ENCODE data around the gene AUP1. TPM values are rescaled to one million over a fixed set of nuclear protein-coding genes. Genes with fewer than 3 reads are reported as not detected.

The AUP1 gene
- total RNA-seq, 5 donors from 2014 or later (not counting 1 experiment from before 2014, with no cell fraction given): 144 to 167 (median 149) TPM

GRCh38 chr2:74554820-74555531 is 25.5 kb upstream of the AUP1 start:
- WGBS (ENCODE audit: insufficient coverage): 1% methylated on average over 40 of the region's 58 CpGs
- no peaks in the 10 kb centered on the region for H3K9me3 ChIP-seq

DNA sequence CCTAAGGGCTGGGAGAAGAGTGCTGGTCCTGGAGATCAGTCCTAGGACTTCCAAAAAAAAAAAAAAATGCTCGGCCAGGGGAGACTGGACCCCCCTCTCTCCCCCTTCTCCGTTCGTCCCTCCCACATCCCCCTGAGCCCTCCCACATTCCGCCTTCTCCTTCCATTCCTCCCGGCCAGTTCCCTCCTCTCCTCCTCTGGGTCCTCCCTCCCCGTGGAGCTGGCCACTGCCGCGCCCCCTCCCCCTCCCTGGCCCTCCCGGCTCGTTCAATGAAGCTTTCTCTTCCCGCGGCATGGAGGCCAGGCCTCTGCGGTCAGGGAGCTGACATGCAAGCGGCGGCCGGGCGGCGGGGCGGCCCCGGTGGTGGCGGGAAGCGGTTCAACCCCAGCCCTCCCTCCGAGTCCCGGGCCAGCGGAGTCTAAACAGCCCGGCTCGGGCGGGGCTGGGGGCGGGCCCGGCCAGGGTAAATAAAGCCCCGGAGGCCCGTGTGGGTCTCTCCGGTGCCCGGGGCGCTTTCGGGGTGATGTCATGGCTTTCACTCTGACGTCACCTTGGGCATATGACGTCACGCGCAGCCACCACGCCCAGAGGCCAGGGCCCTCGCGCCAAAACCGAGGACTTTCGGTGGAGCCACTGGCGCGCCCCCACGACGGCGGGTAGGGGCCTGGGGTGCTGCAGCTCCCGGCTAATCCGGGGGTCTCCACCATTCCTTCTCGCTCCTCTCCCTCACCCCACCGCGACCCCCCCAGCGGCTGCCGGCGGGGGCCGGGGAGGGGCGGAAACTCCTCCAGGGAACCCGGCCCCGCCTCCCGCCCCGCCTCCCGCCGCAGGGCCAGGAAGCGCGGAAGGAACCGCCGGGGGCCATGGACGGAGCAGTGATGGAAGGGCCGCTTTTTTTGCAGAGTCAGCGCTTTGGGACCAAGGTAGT is 24.6 kb upstream of the AUP1 start, which contains the start of the genes DOK1 and LOXL3:
TSS of gene DOK1 (plus strand) at position 829 of the 928 bp plus-strand sequence. CDS start at position 864, 35 bp downstream.
TSS of gene LOXL3 (minus strand) at position 51 of the 928 bp plus-strand sequence. CDS start 1,308 bp downstream, outside the sequence.
- Histone ChIP-seq H3K36me3 (ENCODE audit: control insufficient read depth in 2 of 2, extremely low read depth in 1 of 2, insufficient read depth in 1 of 2, low read length in 1 of 2) (no peaks in the 10 kb centered on the region), H3K27me3 (replicated peaks in 1 of 2; ENCODE audit: control insufficient read depth in 2 of 2, extremely low read depth in 1 of 2, insufficient read depth in 2 of 2, low read length in 1 of 2) (peaks cover 0 to 30% of the 10 kb centered on the region in 2 experiments), H3K4me3 (ENCODE audit: control insufficient read depth in 1 of 2, extremely low read depth in 1 of 2, low read length in 1 of 2) (peak within 1 kb of the TSS; percentile 96 to 97), H3K9me3 (no peaks in the 10 kb centered on the region), H3K27ac (ENCODE audit: low read length) (peak within 1 kb of the TSS; percentile 75), H3K4me1 (ENCODE audit: control insufficient read depth in 1 of 2, extremely low read depth in 1 of 2, insufficient read depth in 2 of 2, low read length in 2 of 2) (peaks cover 0 to 32% of the 10 kb centered on the region in 2 experiments)
- Mint-ChIP-seq H3K36me3 (peaks cover 7% of the 10 kb centered on the region), H3K4me3 (peak within 1 kb of the TSS; percentile 86 to 94 (median 91)), H3K27ac (peak within 1 kb of the TSS; percentile 75 to 85), H3K27me3 (peaks cover 19 to 27% of the 10 kb centered on the region in 2 donors), H3K4me1 (peaks cover 8 to 21% (median 19%) of the 10 kb centered on the region in 3 donors), H3K9me3 (no peaks in the 10 kb centered on the region)
- WGBS (ENCODE audit: insufficient coverage): 1% methylated on average over 61 of the region's 73 CpGs
- POLR2A ChIA-PET: interaction anchor here in 1 of 2 donors (0.6 kb wide), 1 partner anchor 96 kb away, joined by 4 read pairs; the partner anchor contains the start of gene WBP1
- DNase-seq (peak; percentile 49 to 85 (median 73)), ATAC-seq (replicated peaks in 1 of 4) (peak; percentile 81 to 87 (median 85))
- CTCF ChIA-PET: interaction anchor here in 1 of 2 donors (0.7 kb wide), 1 partner anchor 404 kb away, joined by 3 read pairs; no protein-coding TSS in a partner anchor

More at GRCh38 chr2:74554820-74555531, 25.5 kb upstream of the AUP1 start:
- CTCF ChIA-PET: interaction anchor here in 1 of 2 donors (0.6 kb wide), 2 partner anchors 271 to 302 kb away, joined by 3 to 4 read pairs; no protein-coding TSS in a partner anchor
- Histone ChIP-seq H3K36me3 (ENCODE audit: control insufficient read depth in 2 of 2, extremely low read depth in 1 of 2, insufficient read depth in 1 of 2, low read length in 1 of 2) (no peaks in the 10 kb centered on the region), H3K27ac (ENCODE audit: low read length) (peak overlapping the region; percentile 75), H3K27me3 (replicated peaks in 1 of 2; ENCODE audit: control insufficient read depth in 2 of 2, extremely low read depth in 1 of 2, insufficient read depth in 2 of 2, low read length in 1 of 2) (peaks cover 0 to 23% of the 10 kb centered on the region in 2 experiments), H3K4me1 (ENCODE audit: control insufficient read depth in 1 of 2, extremely low read depth in 1 of 2, insufficient read depth in 2 of 2, low read length in 2 of 2) (peaks cover 0 to 27% of the 10 kb centered on the region in 2 experiments), H3K4me3 (ENCODE audit: control insufficient read depth in 1 of 2, extremely low read depth in 1 of 2, low read length in 1 of 2) (peak overlapping the region; percentile 96 to 97)
- POLR2A ChIA-PET: no interaction called here
- H3K27me3 Mint-ChIP-seq: peaks cover 12 to 20% of the 10 kb centered on the region in 2 donors
- H3K4me1 Mint-ChIP-seq: peaks cover 3 to 16% (median 14%) of the 10 kb centered on the region in 3 donors
- ATAC-seq (replicated peaks in 1 of 4) (peak; percentile 49 to 65 (median 58)), DNase-seq (peak in 16 of 35 experiments; percentile 20 to 57 (median 39))
- H3K4me3 Mint-ChIP-seq: peak overlapping the region; percentile 86 to 94 (median 91)
- no peaks in the 10 kb centered on the region for H3K9me3 Mint-ChIP-seq
- H3K36me3 Mint-ChIP-seq: peaks cover 7% of the 10 kb centered on the region
- H3K27ac Mint-ChIP-seq: peak overlapping the region; percentile 75 to 85

GRCh38 chr2:74552914-74553811 is 23.7 kb upstream of the AUP1 start:
- Mint-ChIP-seq H3K9me3 (no peaks in the 10 kb centered on the region), H3K4me1 (peaks cover 12 to 25% (median 23%) of the 10 kb centered on the region in 3 donors), H3K36me3 (peaks cover 7% of the 10 kb centered on the region), H3K27me3 (peaks cover 24 to 32% of the 10 kb centered on the region in 2 donors), H3K4me3 (peak overlapping the region; percentile 74 to 86 (median 80)), H3K27ac (peak overlapping the region; percentile 48 to 57)
- Histone ChIP-seq H3K27me3 (replicated peaks in 1 of 2; ENCODE audit: control insufficient read depth in 2 of 2, extremely low read depth in 1 of 2, insufficient read depth in 2 of 2, low read length in 1 of 2) (peaks cover 0 to 38% of the 10 kb centered on the region in 2 experiments), H3K9me3 (no peaks in the 10 kb centered on the region), H3K4me3 (ENCODE audit: control insufficient read depth in 1 of 2, extremely low read depth in 1 of 2, low read length in 1 of 2) (peak overlapping the region in 1 of 2 donors; percentile 97), H3K27ac (ENCODE audit: low read length) (no peak overlapping the region), H3K4me1 (ENCODE audit: control insufficient read depth in 1 of 2, extremely low read depth in 1 of 2, insufficient read depth in 2 of 2, low read length in 2 of 2) (peaks cover 2 to 39% of the 10 kb centered on the region in 2 experiments), H3K36me3 (ENCODE audit: control insufficient read depth in 2 of 2, extremely low read depth in 1 of 2, insufficient read depth in 1 of 2, low read length in 1 of 2) (no peaks in the 10 kb centered on the region)
- POLR2A ChIA-PET: no interaction called here
- CTCF ChIA-PET: no interaction called here
- no peak for ATAC-seq (replicated peaks in 1 of 4)
- DNase-seq: peak in 1 of 35 experiments; percentile 19
- WGBS (ENCODE audit: insufficient coverage): 90% methylated on average over 23 of the region's 27 CpGs

GRCh38 chr2:74551942-74552913 is 22.7 kb upstream of the AUP1 start:
- Histone ChIP-seq H3K36me3 (ENCODE audit: control insufficient read depth in 2 of 2, extremely low read depth in 1 of 2, insufficient read depth in 1 of 2, low read length in 1 of 2) (no peaks in the 10 kb centered on the region), H3K9me3 (no peaks in the 10 kb centered on the region), H3K4me1 (ENCODE audit: control insufficient read depth in 1 of 2, extremely low read depth in 1 of 2, insufficient read depth in 2 of 2, low read length in 2 of 2) (peaks cover 2 to 39% of the 10 kb centered on the region in 2 experiments), H3K4me3 (ENCODE audit: control insufficient read depth in 1 of 2, extremely low read depth in 1 of 2, low read length in 1 of 2) (no peak overlapping the region), H3K27ac (ENCODE audit: low read length) (no peak overlapping the region), H3K27me3 (replicated peaks in 1 of 2; ENCODE audit: control insufficient read depth in 2 of 2, extremely low read depth in 1 of 2, insufficient read depth in 2 of 2, low read length in 1 of 2) (peaks cover 0 to 39% of the 10 kb centered on the region in 2 experiments)
- peaks cover 30 to 40% of the 10 kb centered on the region in 2 donors for H3K27me3 Mint-ChIP-seq
- ATAC-seq (replicated peaks in 1 of 4): no peak
- H3K9me3 Mint-ChIP-seq: no peaks in the 10 kb centered on the region
- WGBS (ENCODE audit: insufficient coverage): 76% methylated on average over 21 of the region's 21 CpGs
- H3K36me3 Mint-ChIP-seq: peaks cover 4% of the 10 kb centered on the region
- H3K27ac Mint-ChIP-seq: peak overlapping the region in 1 of 2 donors; percentile 40
- POLR2A ChIA-PET: no interaction called here
- DNase-seq: no peak
- CTCF ChIA-PET: no interaction called here
- peak overlapping the region; percentile 42 to 72 (median 52) for H3K4me3 Mint-ChIP-seq
- H3K4me1 Mint-ChIP-seq: peaks cover 13 to 25% (median 25%) of the 10 kb centered on the region in 3 donors

DNA sequence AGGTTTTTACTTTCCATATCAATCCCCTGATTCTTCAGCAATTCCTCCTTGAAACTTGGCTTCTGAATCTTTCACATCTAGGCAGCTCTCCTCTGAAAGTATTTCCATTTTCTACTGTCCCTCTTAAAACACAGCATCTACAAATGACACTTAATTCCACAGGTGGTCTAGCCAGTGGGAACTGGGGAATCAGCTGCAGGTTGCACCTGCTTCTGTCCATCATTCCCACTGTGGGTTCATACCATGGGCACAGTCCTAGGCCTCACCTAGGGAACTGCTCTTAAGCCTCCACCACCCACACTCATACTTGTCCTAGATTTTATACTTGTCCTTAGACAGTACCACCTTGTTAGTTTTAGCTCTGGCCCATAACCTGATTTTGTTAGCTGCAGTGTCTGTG is 22.0 kb upstream of the AUP1 start:
- H3K4me3 Mint-ChIP-seq: no peak overlapping the region
- Histone ChIP-seq H3K27me3 (replicated peaks in 1 of 2; ENCODE audit: control insufficient read depth in 2 of 2, extremely low read depth in 1 of 2, insufficient read depth in 2 of 2, low read length in 1 of 2) (peaks cover 0 to 45% of the 10 kb centered on the region in 2 experiments), H3K4me3 (ENCODE audit: control insufficient read depth in 1 of 2, extremely low read depth in 1 of 2, low read length in 1 of 2) (no peak overlapping the region), H3K27ac (ENCODE audit: low read length) (no peak overlapping the region), H3K36me3 (ENCODE audit: control insufficient read depth in 2 of 2, extremely low read depth in 1 of 2, insufficient read depth in 1 of 2, low read length in 1 of 2) (no peaks in the 10 kb centered on the region), H3K9me3 (no peaks in the 10 kb centered on the region), H3K4me1 (ENCODE audit: control insufficient read depth in 1 of 2, extremely low read depth in 1 of 2, insufficient read depth in 2 of 2, low read length in 2 of 2) (peaks cover 2 to 39% of the 10 kb centered on the region in 2 experiments)
- no peak for ATAC-seq (replicated peaks in 1 of 4)
- POLR2A ChIA-PET: no interaction called here
- H3K9me3 Mint-ChIP-seq: no peaks in the 10 kb centered on the region
- peaks cover 13 to 25% (median 22%) of the 10 kb centered on the region in 3 donors for H3K4me1 Mint-ChIP-seq
- H3K27me3 Mint-ChIP-seq: peaks cover 32 to 42% of the 10 kb centered on the region in 2 donors
- no peak for DNase-seq
- peak overlapping the region in 1 of 2 donors; percentile 11 for H3K27ac Mint-ChIP-seq
- peaks cover 3% of the 10 kb centered on the region for H3K36me3 Mint-ChIP-seq
- CTCF ChIA-PET: no interaction called here
